Effector CD8-positive, alpha-beta T cell (primary cell): ENCODE data around the gene PDE8A.

Experiments used
- DNase-seq: peaks from one replicate; lab custom pipeline; 2025; lab: John Stamatoyannopoulos, UW

The PDE8A gene

GRCh38 chr15:85031086-85031943, 49.7 kb downstream of the PDE8A start:
- no peak for DNase-seq

- DNase-seq, result no peak
Observed at GRCh38 chr15:85031944-85032558, 50.4 kb downstream of the PDE8A start.

GRCh38 chr15:85033148-85033547, 51.5 kb downstream of the PDE8A start:
- DNase-seq, result no peak

- no peak for DNase-seq
Observed at GRCh38 chr15:85034276-85034675, 52.6 kb downstream of the PDE8A start.

- no peak for DNase-seq
Observed at GRCh38 chr15:85035980-85036379, 54.3 kb downstream of the PDE8A start.

- DNase-seq, result no peak
Observed at GRCh38 chr15:85036716-85037115, 55.1 kb downstream of the PDE8A start.

GRCh38 chr15:85037641-85038040, 56.0 kb downstream of the PDE8A start:
- no peak for DNase-seq

GRCh38 chr15:85041230-85041629, 59.6 kb downstream of the PDE8A start:
- no peak for DNase-seq

GRCh38 chr15:85044251-85044853, 62.7 kb downstream of the PDE8A start:
- no peak for DNase-seq

GRCh38 chr15:85044894-85045293, 63.2 kb downstream of the PDE8A start:
- no peak for DNase-seq

GRCh38 chr15:85045615-85046014, 64.0 kb downstream of the PDE8A start:
- DNase-seq, result no peak

- no peak for DNase-seq
Observed at GRCh38 chr15:85047271-85047948, 65.8 kb downstream of the PDE8A start.

- no peak for DNase-seq
Observed at GRCh38 chr15:85048430-85048829, 66.8 kb downstream of the PDE8A start.

GRCh38 chr15:85049805-85050204, 68.1 kb downstream of the PDE8A start:
- DNase-seq, result no peak

- no peak for DNase-seq
Observed at GRCh38 chr15:85059734-85060133, 78.1 kb downstream of the PDE8A start.

- no peak for DNase-seq
Observed at GRCh38 chr15:85062560-85062959, 80.9 kb downstream of the PDE8A start.

- no peak for DNase-seq
Observed at GRCh38 chr15:85063088-85063487, 81.4 kb downstream of the PDE8A start.

- no peak for DNase-seq
Observed at GRCh38 chr15:85063522-85064079, 81.9 kb downstream of the PDE8A start.

GRCh38 chr15:85064710-85065109, 83.1 kb downstream of the PDE8A start:
- DNase-seq, result no peak

- no peak for DNase-seq
Observed at GRCh38 chr15:85071061-85071460, 89.4 kb downstream of the PDE8A start.

- no peak for DNase-seq
Observed at GRCh38 chr15:85071504-85071903, 89.8 kb downstream of the PDE8A start.

- DNase-seq, result no peak
Observed at GRCh38 chr15:85072917-85073316, 91.3 kb downstream of the PDE8A start.
